Measurements from ENCODE around the gene LRRC8D.

Gene LRRC8D

GRCh38 chr1:89834083-89834704 lies 13.4 kb downstream of the LRRC8D start:
- no peak for DNase-seq

GRCh38 chr1:89836252-89837035 lies 15.6 kb downstream of the LRRC8D start:
- DNase-seq, result no peak

GRCh38 chr1:89837036-89837481 lies 16.2 kb downstream of the LRRC8D start:
- DNase-seq, result no peak

GRCh38 chr1:89837510-89837909 lies 16.7 kb downstream of the LRRC8D start:
- DNase-seq, result no peak

GRCh38 chr1:89839516-89839915 lies 18.7 kb downstream of the LRRC8D start:
- no peak for DNase-seq

GRCh38 chr1:89841507-89841906 lies 20.7 kb downstream of the LRRC8D start:
- DNase-seq, result no peak

- peak; percentile 92 for DNase-seq
Observed at GRCh38 chr1:89842567-89843272, 21.9 kb downstream of the LRRC8D start.

- DNase-seq, result peak; percentile 95
Observed at GRCh38 chr1:89843273-89844130, 22.7 kb downstream of the LRRC8D start.

- no peak for DNase-seq
Observed at GRCh38 chr1:89844241-89844807, 23.5 kb downstream of the LRRC8D start.

- DNase-seq, result no peak
Observed at GRCh38 chr1:89844860-89845259, 24.0 kb downstream of the LRRC8D start.

GRCh38 chr1:89847191-89847729 lies 26.4 kb downstream of the LRRC8D start:
- DNase-seq, result no peak

GRCh38 chr1:89850844-89851415 lies 30.1 kb downstream of the LRRC8D start:
- no peak for DNase-seq

- DNase-seq, result no peak
Observed at GRCh38 chr1:89854140-89854539, 33.3 kb downstream of the LRRC8D start.

GRCh38 chr1:89855413-89856123 lies 34.7 kb downstream of the LRRC8D start:
- no peak for DNase-seq

- no peak for DNase-seq
Observed at GRCh38 chr1:89863165-89863830, 42.5 kb downstream of the LRRC8D start.

- DNase-seq, result no peak
Observed at GRCh38 chr1:89865498-89866382, 44.9 kb downstream of the LRRC8D start.

GRCh38 chr1:89866568-89866967 lies 45.7 kb downstream of the LRRC8D start:
- no peak for DNase-seq

GRCh38 chr1:89870998-89871397 lies 50.2 kb downstream of the LRRC8D start:
- DNase-seq, result no peak

GRCh38 chr1:89871768-89872473 lies 51.1 kb downstream of the LRRC8D start:
- no peak for DNase-seq
